HCEC 1CT (cell line): ENCODE data around the gene KRT81.
A peak's percentile ranks its signal among the peaks of the same experiment; 100 is the strongest.
"Not testable (repeated sequence)": the region's sequence is repeated elsewhere in the genome, so short reads cannot be mapped to it uniquely, and the experiment has no call there.

Source experiments
- DNase-seq: peaks from one replicate; pipeline ENCODE4 v3.0.0-alpha.2; 2017

The KRT81 gene

GRCh38 chr12:52252175-52252615, 39.1 kb downstream of the KRT81 start:
- not testable (repeated sequence) for DNase-seq

GRCh38 chr12:52251367-52252051, 39.8 kb downstream of the KRT81 start:
- DNase-seq = no peak

- DNase-seq = no peak
These were observed 41.0 kb downstream of the KRT81 start for GRCh38 chr12:52250048-52250990.

- DNase-seq = no peak
These were observed 41.8 kb downstream of the KRT81 start for GRCh38 chr12:52249511-52250047.

- DNase-seq = no peak
These were observed 42.5 kb downstream of the KRT81 start for GRCh38 chr12:52248541-52249461.

GRCh38 chr12:52247622-52248540, 43.5 kb downstream of the KRT81 start:
- DNase-seq = no peak

- DNase-seq = no peak
These were observed 44.4 kb downstream of the KRT81 start for GRCh38 chr12:52246720-52247621.

- DNase-seq = no peak
These were observed 45.3 kb downstream of the KRT81 start for GRCh38 chr12:52245962-52246569.

- DNase-seq = no peak
These were observed 45.9 kb downstream of the KRT81 start for GRCh38 chr12:52245259-52245961.

GRCh38 chr12:52244615-52244994, 46.7 kb downstream of the KRT81 start:
- no peak for DNase-seq

- DNase-seq = peak; percentile 88
These were observed 47.3 kb downstream of the KRT81 start for GRCh38 chr12:52243856-52244614.

GRCh38 chr12:52243259-52243855, 48.0 kb downstream of the KRT81 start:
- no peak for DNase-seq

- DNase-seq = no peak
These were observed 48.7 kb downstream of the KRT81 start for GRCh38 chr12:52242442-52243258.

GRCh38 chr12:52241205-52241842, 50.0 kb downstream of the KRT81 start:
- DNase-seq = no peak

- not testable (repeated sequence) for DNase-seq
These were observed 51.1 kb downstream of the KRT81 start for GRCh38 chr12:52240247-52240646.

GRCh38 chr12:52239767-52240166, 51.6 kb downstream of the KRT81 start:
- no peak for DNase-seq
